RCC 7860 (cell line): ENCODE results near the gene NPW.
A peak's percentile ranks its signal among the peaks of the same experiment; 100 is the strongest.
"Not testable (repeated sequence)": the region's sequence is repeated elsewhere in the genome, so short reads cannot be mapped to it uniquely, and the experiment has no call there.

ENCODE experiments used
- DNase-seq: peaks from one replicate; pipeline ENCODE4 v3.0.0-alpha.2; 2015; ENCODE audit warnings: low spot score
- FAIRE-seq: peaks from 2 replicates; lab custom pipeline; 2012; peaks lifted over from hg19 to GRCh38; lab: Jason Lieb, UNC

Gene NPW

GRCh38 chr16:2019921-2020831 is 591 bp downstream of the NPW start:
- DNase-seq: no peak
- no peak for FAIRE-seq

- no peak for FAIRE-seq
These were observed 3.1 kb downstream of the NPW start for GRCh38 chr16:2022723-2023091.

GRCh38 chr16:2023092-2024031 is 3.8 kb downstream of the NPW start:
- FAIRE-seq (no peak), DNase-seq (peak; percentile 71)

More at GRCh38 chr16:2022723-2023091, 3.1 kb downstream of the NPW start:
- DNase-seq: no peak

DNA sequence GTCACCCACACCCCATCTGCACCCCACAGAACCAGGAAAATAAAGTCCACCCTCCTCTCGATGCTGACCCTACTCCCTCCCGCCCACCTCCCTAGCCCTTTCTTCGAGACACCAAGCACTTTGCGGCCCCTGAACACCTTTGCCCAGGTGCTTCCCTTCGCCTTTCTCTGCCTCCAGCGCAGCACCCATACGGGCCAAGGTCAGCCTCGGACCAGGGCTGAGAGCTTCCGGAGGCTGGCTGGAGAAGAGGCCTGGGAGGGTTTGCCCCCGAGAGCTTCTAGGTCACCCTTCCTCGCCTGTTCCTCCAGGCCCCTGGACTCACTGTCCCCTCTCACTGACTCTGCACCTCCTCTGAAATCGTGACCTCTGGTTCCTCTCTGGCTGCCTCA is 4.4 kb downstream of the NPW start:
- DNase-seq: no peak

GRCh38 chr16:2025251-2025650 is 5.7 kb downstream of the NPW start:
- no peak for FAIRE-seq
- DNase-seq: no peak

More for the DNA sequence above, 4.4 kb downstream of the NPW start:
- no peak for FAIRE-seq

DNA sequence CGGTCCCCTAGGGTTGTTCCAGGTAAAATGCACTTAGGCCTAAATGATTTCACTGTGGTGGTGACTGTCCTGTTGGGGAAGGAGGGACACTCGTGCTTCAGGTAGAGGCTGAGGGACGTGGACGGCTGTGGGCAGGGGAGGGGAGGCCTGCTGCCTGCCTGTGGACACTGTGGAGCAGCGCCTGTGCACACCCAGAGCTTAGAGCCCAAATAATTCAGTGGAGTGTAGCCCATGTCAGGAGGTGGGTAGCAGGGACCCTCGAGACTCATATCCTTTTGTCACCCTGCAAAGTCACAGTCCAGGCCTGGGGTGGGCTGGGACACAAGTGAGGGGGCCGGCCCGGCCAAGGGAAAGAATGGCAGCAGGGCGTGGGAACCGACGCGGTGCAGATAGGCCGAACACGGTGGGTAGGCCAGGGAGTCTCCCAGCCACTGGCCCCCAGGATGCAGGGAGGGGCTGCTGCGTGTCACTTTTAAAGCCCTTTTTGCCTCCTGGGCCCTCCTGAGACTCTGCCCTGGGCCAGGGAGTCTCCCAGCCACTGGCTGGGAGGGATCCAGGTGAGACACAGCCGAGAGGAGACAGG is 6.4 kb downstream of the NPW start:
- no peak for DNase-seq
- no peak for FAIRE-seq

GRCh38 chr16:2026461-2027023 is 7.0 kb downstream of the NPW start, which contains the start of gene NHERF2:
TSS of gene NHERF2 (plus strand) at chr16:2026902. CDS start at chr16:2027006, 104 bp downstream.
- FAIRE-seq (no peak), DNase-seq (no peak)

- no peak for FAIRE-seq
- peak; percentile 25 for DNase-seq
These were observed 7.7 kb downstream of the NPW start for GRCh38 chr16:2027024-2028010.

DNA sequence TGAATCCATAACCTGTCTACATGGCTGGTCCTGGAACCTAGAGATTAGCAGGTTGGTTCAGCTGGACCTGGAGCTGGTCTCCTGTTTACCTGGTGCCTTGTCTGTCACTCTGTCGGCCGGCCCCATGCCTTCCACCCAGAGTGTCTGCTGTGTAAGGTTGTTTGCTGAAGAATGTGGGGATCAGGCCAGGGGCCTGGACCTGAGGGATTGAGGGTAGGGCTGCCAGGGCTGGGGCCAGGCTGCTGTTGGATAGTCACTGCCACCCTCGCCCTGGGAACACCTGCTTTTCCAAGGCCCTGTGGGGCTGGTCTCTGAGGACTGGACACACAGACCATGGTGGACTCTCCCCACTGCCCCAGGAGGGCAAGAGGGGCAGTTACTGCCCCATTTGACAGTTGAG is 8.6 kb downstream of the NPW start:
- DNase-seq (no peak), FAIRE-seq (no peak)

GRCh38 chr16:2028620-2029220 is 9.1 kb downstream of the NPW start:
- DNase-seq (no peak), FAIRE-seq (no peak)

GRCh38 chr16:2029350-2029749 is 9.8 kb downstream of the NPW start:
- FAIRE-seq (no peak), DNase-seq (no peak)

- DNase-seq (no peak), FAIRE-seq (no peak)
These were observed 10.5 kb downstream of the NPW start for GRCh38 chr16:2030036-2030435.

DNA sequence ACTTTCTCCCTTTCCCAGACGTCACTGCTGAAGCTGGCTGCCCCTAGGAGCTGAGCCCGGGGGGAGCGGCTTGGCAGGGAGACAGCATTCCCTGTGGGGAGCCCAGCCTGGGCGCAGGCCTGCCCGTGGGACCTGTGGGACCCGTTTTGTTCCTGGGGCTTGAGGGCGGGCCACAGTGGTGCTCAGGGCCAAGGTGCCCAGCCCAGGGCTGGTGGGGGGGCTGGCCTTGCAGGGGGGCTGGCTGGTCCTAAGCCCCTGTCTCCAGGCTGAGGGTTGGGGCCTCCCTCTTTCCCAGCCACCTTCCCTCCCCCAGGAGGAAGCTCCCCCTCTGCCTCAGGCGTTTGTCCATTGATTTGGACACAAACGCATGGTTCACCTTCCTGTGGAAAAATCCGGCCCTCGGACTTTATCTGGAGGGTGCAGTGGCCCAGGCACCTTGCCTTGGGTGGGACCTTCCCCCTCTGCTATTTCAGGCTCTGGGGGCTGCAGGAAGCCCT is 11.5 kb downstream of the NPW start:
- FAIRE-seq: no peak
- no peak for DNase-seq

DNA sequence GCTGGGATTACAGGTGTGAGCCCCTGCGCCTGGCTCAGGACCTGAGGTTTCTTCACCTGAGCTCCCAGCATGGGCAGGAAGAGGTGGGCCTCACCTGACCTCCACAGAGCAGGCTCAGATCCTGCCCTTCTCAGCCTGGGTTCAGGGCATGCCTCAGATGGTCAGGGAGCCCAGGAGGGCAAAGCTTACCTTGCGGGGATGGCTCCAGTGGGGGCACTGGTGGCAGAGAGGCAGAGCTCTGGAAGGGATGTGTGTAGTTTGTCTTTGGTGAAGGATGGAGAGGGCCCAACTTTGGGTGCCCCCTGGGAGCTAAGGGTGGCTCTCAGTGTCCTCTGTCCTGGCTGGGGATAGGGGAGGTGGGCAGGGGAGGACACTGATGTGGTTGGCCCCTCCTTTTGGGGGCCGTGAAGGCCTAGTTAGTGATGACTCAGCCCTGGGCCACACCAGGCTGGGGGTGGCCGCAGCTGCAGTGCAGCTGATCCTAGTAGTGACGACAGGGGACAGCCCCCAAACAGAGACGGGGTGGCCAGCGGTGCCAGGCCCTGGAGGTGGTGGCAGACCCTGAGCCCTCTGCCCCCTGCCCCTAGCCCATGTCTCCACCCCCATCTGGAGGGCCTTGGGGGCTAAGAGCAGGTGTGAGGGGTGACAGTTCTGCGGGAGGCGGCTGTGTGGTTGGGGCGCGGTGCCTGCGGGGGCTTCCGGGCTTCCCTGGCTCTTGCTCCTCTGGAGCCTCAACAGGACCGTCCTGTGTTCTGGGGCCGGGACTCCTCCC is 12.9 kb downstream of the NPW start:
- FAIRE-seq: no peak

GRCh38 chr16:2033057-2033908 is 13.7 kb downstream of the NPW start:
- FAIRE-seq (no peak), DNase-seq (peak; percentile 3)

More for the DNA sequence above, 12.9 kb downstream of the NPW start:
- DNase-seq: no peak

DNA sequence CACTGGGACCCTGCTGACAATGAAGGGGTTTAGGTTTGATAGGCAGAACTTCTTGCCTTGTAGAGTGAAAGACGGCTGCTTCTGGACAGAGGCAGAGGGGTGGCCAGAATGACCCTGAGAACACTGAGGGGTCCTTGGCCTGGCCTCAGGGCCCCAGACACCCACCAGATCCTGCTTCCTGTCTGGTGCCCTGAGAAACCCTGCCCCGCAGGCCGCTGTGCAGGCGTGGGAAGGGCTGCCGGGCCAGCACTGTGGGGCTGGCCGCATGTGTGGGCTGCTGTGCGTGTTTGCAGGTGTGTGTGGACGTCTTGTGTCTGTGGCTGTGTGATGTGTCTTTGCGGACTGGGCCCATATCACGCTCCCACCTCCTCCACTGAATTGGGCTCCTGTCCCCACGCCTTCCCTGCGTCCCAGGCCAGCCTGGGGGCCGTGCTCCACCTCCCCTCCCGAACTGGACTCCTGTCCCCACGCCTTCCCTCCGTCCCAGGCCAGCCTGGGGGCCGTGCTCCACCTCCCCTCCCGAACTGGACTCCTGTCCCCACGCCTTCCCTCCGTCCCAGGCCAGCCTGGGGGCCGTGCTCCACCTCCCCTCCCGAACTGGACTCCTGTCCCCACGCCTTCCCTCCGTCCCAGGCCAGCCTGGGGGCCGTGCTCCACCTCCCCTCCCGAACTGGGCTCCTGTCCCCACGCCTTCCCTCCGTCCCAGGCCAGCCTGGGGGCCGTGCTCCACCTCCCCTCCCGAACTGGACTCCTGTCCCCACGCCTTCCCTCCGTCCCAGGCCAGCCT is 14.5 kb downstream of the NPW start:
- not testable (repeated sequence) for DNase-seq, FAIRE-seq
